PC-9 (cell line): Measurements from ENCODE around the gene STXBP2.
A peak's percentile ranks its signal among the peaks of the same experiment; 100 is the strongest.

Experiments
- EZH2 ChIP-seq: fragments of 200-600 bp; sonication (generic); IDR thresholded peaks from 2 replicates; pipeline ENCODE4 v1.8.0; 2017; ENCODE audit warnings: antibody characterized with exemption, low read depth
- TF ChIP-seq, protein P1 (sequence below): fragments of 200-600 bp; sonication (generic); conservative IDR thresholded peaks from 2 replicates; pipeline ENCODE4 v1.6.1; 2017; ENCODE audit warnings: mixed run types, antibody characterized with exemption, mild to moderate bottlenecking, moderate library complexity

DNA sequence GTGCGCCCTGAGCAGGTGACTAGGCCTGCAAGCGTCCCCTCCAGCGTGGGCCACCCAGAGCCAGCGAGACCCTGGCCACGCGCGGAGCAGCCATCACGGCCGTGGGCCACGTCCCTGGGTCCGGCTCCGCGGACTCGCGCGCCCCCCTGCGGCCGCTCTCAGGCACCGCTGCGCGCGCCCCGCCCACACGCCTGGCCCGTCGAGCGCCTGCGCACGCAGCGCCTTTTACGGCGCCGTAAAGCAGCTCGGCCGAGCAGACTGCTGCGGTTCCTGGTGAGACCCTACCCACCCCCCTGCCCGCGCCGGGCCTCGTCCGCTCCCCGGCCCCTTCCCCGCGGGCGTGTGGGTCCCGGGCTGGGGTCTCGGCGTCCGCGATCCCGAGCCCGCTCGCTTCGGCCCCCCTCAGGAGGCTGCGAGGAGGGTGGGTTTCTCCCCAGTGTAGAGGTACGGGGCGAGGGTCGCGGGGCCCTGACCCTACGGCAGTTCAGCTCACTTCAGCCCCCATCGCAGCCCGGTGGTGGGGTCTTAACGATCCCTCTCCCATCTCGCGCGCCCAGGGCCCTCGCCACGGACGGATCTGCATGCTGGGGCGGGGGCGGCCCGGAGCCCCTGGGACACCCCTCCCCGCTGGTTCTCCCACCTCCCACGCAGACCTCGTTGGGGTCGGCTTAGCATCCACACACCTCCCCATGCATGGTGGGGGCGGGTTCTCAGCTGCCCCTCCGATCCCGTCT is 43.9 kb downstream of the STXBP2 start, which contains the start of gene TRAPPC5:
- TF ChIP-seq EZH2, result no peak
- TF ChIP-seq, protein P1, sequence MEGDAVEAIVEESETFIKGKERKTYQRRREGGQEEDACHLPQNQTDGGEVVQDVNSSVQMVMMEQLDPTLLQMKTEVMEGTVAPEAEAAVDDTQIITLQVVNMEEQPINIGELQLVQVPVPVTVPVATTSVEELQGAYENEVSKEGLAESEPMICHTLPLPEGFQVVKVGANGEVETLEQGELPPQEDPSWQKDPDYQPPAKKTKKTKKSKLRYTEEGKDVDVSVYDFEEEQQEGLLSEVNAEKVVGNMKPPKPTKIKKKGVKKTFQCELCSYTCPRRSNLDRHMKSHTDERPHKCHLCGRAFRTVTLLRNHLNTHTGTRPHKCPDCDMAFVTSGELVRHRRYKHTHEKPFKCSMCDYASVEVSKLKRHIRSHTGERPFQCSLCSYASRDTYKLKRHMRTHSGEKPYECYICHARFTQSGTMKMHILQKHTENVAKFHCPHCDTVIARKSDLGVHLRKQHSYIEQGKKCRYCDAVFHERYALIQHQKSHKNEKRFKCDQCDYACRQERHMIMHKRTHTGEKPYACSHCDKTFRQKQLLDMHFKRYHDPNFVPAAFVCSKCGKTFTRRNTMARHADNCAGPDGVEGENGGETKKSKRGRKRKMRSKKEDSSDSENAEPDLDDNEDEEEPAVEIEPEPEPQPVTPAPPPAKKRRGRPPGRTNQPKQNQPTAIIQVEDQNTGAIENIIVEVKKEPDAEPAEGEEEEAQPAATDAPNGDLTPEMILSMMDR, result peak; percentile 89
